IMR-90 (cell line): Measurements from ENCODE around the gene TNNC1. TPM values are rescaled to one million over a fixed set of nuclear protein-coding genes. Genes with fewer than 3 reads are reported as not detected.

Source experiments
- ATAC-seq: fragments of 200-7000 bp; cut with Tn5 transposase; 2 replicates; pipeline ENCODE4 v1.9.1; 2020; ENCODE audit warnings: low read depth, mild to moderate bottlenecking, moderate library complexity
- BruUV-seq: library from RNA; stranded (reverse); fragments of 400-500 nt; replicated peaks from 2 replicates; lab custom pipeline; 2021; lab: Mats Ljungman, UMichigan
- CTCF ChIA-PET: fragments of 300-600 bp; formaldehyde crosslinking; extraction: SDS; loops from one replicate; lab custom pipeline; 2021; ENCODE audit warnings: antibody characterized with exemption; lab: Yijun Ruan, JAX
- POLR2A ChIA-PET: fragments of 300-600 bp; sonication (Branson Sonifier 250); formaldehyde crosslinking; loops from one replicate; lab custom pipeline; 2022; ENCODE audit warnings: antibody characterized with exemption; ENCODE audit not compliant: unreplicated experiment; lab: Charles Lee
- DNase-seq: peaks from one replicate; pipeline ENCODE4 v3.0.0; 2013
- H2AFZ ChIP-seq: replicated peaks from 2 replicates; pipeline ENCODE3; 2013; ENCODE audit warnings: low read length, mild to moderate bottlenecking; ENCODE audit not compliant: poor library complexity
- H2AK5ac ChIP-seq: 2 replicates; pipeline ENCODE4 v1.6.1; 2013; ENCODE audit warnings: low read depth, low read length, inconsistent platforms
- H2AK9ac ChIP-seq: replicated peaks from 2 replicates; pipeline ENCODE3; 2013; ENCODE audit warnings: mild to moderate bottlenecking, low read depth, low read length, moderate library complexity; ENCODE audit not compliant: poor library complexity
- H2BK120ac ChIP-seq: 2 replicates; pipeline ENCODE4 v1.6.1; 2013; ENCODE audit warnings: low read depth, low read length, inconsistent platforms
- H2BK15ac ChIP-seq: 3 replicates; pipeline ENCODE4 v1.6.1; 2013; ENCODE audit warnings: low read depth, low read length, inconsistent platforms
- H2BK20ac ChIP-seq: 2 replicates; pipeline ENCODE4 v1.6.1; 2013; ENCODE audit warnings: low read depth, mild to moderate bottlenecking, inconsistent platforms, low read length, moderate library complexity
- H2BK5ac ChIP-seq: 2 replicates; pipeline ENCODE4 v1.6.1; 2013; ENCODE audit warnings: mild to moderate bottlenecking, low read depth, low read length, inconsistent platforms; ENCODE audit not compliant: poor library complexity, severe bottlenecking
- H3K14ac ChIP-seq: replicated peaks from 2 replicates; pipeline ENCODE4 v1.6.1; 2013; ENCODE audit warnings: low read depth, low read length, inconsistent platforms
- H3K18ac ChIP-seq: 2 replicates; pipeline ENCODE4 v1.6.1; 2013; ENCODE audit warnings: low read depth, low read length, control low read depth
- H3K23ac ChIP-seq: 2 replicates; pipeline ENCODE4 v1.6.1; 2013; ENCODE audit warnings: low read depth, low read length, inconsistent platforms
- H3K27ac ChIP-seq: 2 replicates; pipeline ENCODE4 v1.5.1; 2013; ENCODE audit warnings: mild to moderate bottlenecking, control low read depth, low read length; ENCODE audit not compliant: insufficient read depth
- H3K27me3 ChIP-seq: 2 replicates; pipeline ENCODE4 v1.6.1; 2013; ENCODE audit warnings: low read length; ENCODE audit not compliant: control insufficient read depth, insufficient read depth
- H3K36me3 ChIP-seq: 2 replicates; pipeline ENCODE4 v1.6.1; 2013; ENCODE audit warnings: low read length, mixed read lengths; ENCODE audit not compliant: control insufficient read depth, insufficient read depth
- H3K4ac ChIP-seq: 2 replicates; pipeline ENCODE4 v1.6.1; 2013; ENCODE audit warnings: low read depth, low read length, inconsistent platforms
- H3K4me1 ChIP-seq: 2 replicates; pipeline ENCODE4 v1.6.1; 2013; ENCODE audit warnings: low read length, mixed read lengths; ENCODE audit not compliant: control insufficient read depth, insufficient read depth
- H3K4me2 ChIP-seq: 2 replicates; pipeline ENCODE4 v1.6.1; 2013; ENCODE audit warnings: low read depth, mild to moderate bottlenecking, control low read depth, low read length, moderate library complexity
- H3K4me3 ChIP-seq: 2 replicates; pipeline ENCODE4 v1.5.1; 2013; ENCODE audit warnings: low read depth, mild to moderate bottlenecking, control low read depth, low read length, moderate library complexity; ENCODE audit not compliant: insufficient read depth
- H3K56ac ChIP-seq: 2 replicates; pipeline ENCODE4 v1.6.1; 2013; ENCODE audit warnings: low read length, inconsistent platforms; ENCODE audit not compliant: insufficient read depth; ENCODE audit errors: extremely low read depth
- H3K79me1 ChIP-seq, 2 experiments: 2 replicates each; pipeline ENCODE4 v1.6.1; 2013; ENCODE audit warnings: low read length in 2 of 2, inconsistent platforms in 1 of 2, low read depth in 1 of 2
- H3K9ac ChIP-seq: 2 replicates; pipeline ENCODE4 v1.6.1; 2013; ENCODE audit warnings: low read depth, low read length, control low read depth
- H3K9me1 ChIP-seq: 2 replicates; pipeline ENCODE4 v1.6.1; 2013; ENCODE audit warnings: low read length, inconsistent platforms; ENCODE audit not compliant: insufficient read depth
- H3K9me3 ChIP-seq: 2 replicates; pipeline ENCODE4 v1.6.1; 2013; ENCODE audit warnings: low read length; ENCODE audit not compliant: control insufficient read depth, insufficient read depth
- H4K20me1 ChIP-seq: 2 replicates; pipeline ENCODE4 v1.6.1; 2013; ENCODE audit warnings: low read length, inconsistent platforms; ENCODE audit not compliant: insufficient read depth
- H4K5ac ChIP-seq: 2 replicates; pipeline ENCODE4 v1.6.1; 2013; ENCODE audit warnings: mild to moderate bottlenecking, low read depth, low read length, control low read depth
- H4K8ac ChIP-seq, 2 experiments: 2 replicates each; pipeline ENCODE4 v1.6.1; 2013; ENCODE audit warnings: low read depth in 2 of 2, low read length in 2 of 2, control low read depth in 1 of 2, inconsistent platforms in 1 of 2
- H4K91ac ChIP-seq: 2 replicates; pipeline ENCODE4 v1.6.1; 2013; ENCODE audit warnings: low read depth, low read length, inconsistent platforms; ENCODE audit not compliant: insufficient read depth
- CHD1 ChIP-seq: IDR thresholded peaks from 2 replicates; pipeline ENCODE4 v1.6.1; 2012; ENCODE audit warnings: low read depth, low read length, improper control_type of control experiment
- ELK1 ChIP-seq: fragments of 150-350 bp; IDR thresholded peaks from 2 replicates; pipeline ENCODE4 v1.6.1; 2016; ENCODE audit warnings: low read depth, mild to moderate bottlenecking, low read length, moderate library complexity, borderline replicate concordance
- RAD21 ChIP-seq: IDR thresholded peaks from 2 replicates; pipeline ENCODE4 v1.6.1; 2012; ENCODE audit warnings: low read length, improper control_type of control experiment
- RCOR1 ChIP-seq: IDR thresholded peaks from 2 replicates; pipeline ENCODE4 v1.6.1; 2012; ENCODE audit warnings: mild to moderate bottlenecking, low read length, improper control_type of control experiment; ENCODE audit not compliant: insufficient replicate concordance
- RFX5 ChIP-seq: IDR thresholded peaks from 2 replicates; pipeline ENCODE4 v1.8.0; 2012; ENCODE audit warnings: low read depth, mild to moderate bottlenecking, low read length, moderate library complexity
- SMC3 ChIP-seq: fragments of 150-350 bp; IDR thresholded peaks from 2 replicates; pipeline ENCODE4 v1.6.1; 2016; ENCODE audit warnings: low read depth, mild to moderate bottlenecking, antibody characterized with exemption, low read length, moderate library complexity
- WGBS, 2 experiments: methylation state at CpG; one replicate each; pipeline versions ENCODE4 v1.1.5 to v1.1.7; 2013; ENCODE audit warnings: missing lambda C conversion rate in 2 of 2; ENCODE audit not compliant: insufficient read length in 1 of 2; ENCODE audit errors: extremely low coverage in 2 of 2; 5-methylcytosine and 5-hydroxymethylcytosine counted together
- dilution Hi-C: fragments of 300-500 bp; cut with HindIII; formaldehyde crosslinking; loops from one replicate; pipeline ENCODE4 v1.14.3; 2018; ENCODE audit warnings: low sequenced_read_pairs; ENCODE audit not compliant: unreplicated experiment
- in situ Hi-C: fragments of 300-500 bp; cut with MboI; formaldehyde crosslinking; loops from 3 replicates; pipeline ENCODE4 v1.14.3; 2019; ENCODE audit warnings: low sequenced_read_pairs, inconsistent platforms, mixed read lengths
- intact Hi-C: fragments of 100-400 bp; cut with micrococcal nuclease; formaldehyde crosslinking; loops from 2 replicates; pipeline ENCODE4 v1.10.0; 2022
- polyA plus RNA-seq, 3 experiments: library from polyadenylated mRNA; depleted of rRNA; stranded (reverse); fragments of >200 nt; gene quantifications; 2 replicates each; pipeline ENCODE4 v1.2.3, GENCODE V29; 2012; ENCODE audit warnings: low replicate concordance in 1 of 3
- total RNA-seq: library from RNA; depleted of rRNA; stranded (reverse); fragments of >200 nt; gene quantifications from 2 replicates; pipeline ENCODE4 v1.2.3, GENCODE V29; 2012

The TNNC1 gene
- total and polyA plus RNA-seq, 2 of the 4 experiments (the other 2 are of a cell fraction), result 1.3 to 4.6 TPM

- Histone ChIP-seq H3K27me3 (peaks cover 17% of the 10 kb centered on the region), H3K9me3 (no peaks in the 10 kb centered on the region), H4K91ac (no peak overlapping the region), H3K14ac (no peak overlapping the region), H3K9me1 (no peaks in the 10 kb centered on the region), H2BK5ac (no peak overlapping the region), H3K56ac (no peak overlapping the region), H2AFZ (no peak overlapping the region), H3K4me2 (no peak overlapping the region), H3K4me1 (peaks cover 8% of the 10 kb centered on the region; the same call in 1 of the 2 replicates), H2AK9ac (no peak overlapping the region), H2BK15ac (no peak overlapping the region), H3K9ac (no peak overlapping the region), H2AK5ac (no peak overlapping the region), H3K36me3 (no peaks in the 10 kb centered on the region), H4K5ac (no peak overlapping the region), H4K20me1 (no peaks in the 10 kb centered on the region), H2BK20ac (no peak overlapping the region), H3K4me3 (no peak overlapping the region), H3K23ac (no peak overlapping the region), H3K4ac (no peak overlapping the region), H2BK120ac (no peak overlapping the region), H3K18ac (no peak overlapping the region), H4K8ac (no peak overlapping the region), H3K79me1 (no peaks in the 10 kb centered on the region), H3K27ac (no peak overlapping the region)
- dilution Hi-C loops, result no loop called here
- in situ Hi-C loops, result no loop called here
- TF ChIP-seq RFX5, result no peak
- no peak for TF ChIP-seq CHD1
- TF ChIP-seq RAD21, result no peak
- TF ChIP-seq SMC3, result no peak
- TF ChIP-seq ELK1, result no peak
- no peak for TF ChIP-seq RCOR1
- CTCF ChIA-PET, result no interaction called here
- ATAC-seq (no peak), DNase-seq (no peak)
- no TSS peak for BruUV-seq
- WGBS, 2 experiments, result no CpG with 5 or more reads among the region's 6 CpGs
- intact Hi-C loops, result no loop called here
- POLR2A ChIA-PET, result no interaction called here
Measured at GRCh38 chr3:52438104-52438376, 15.8 kb downstream of the TNNC1 start.
